Kidney (tissue), 14 donors: ENCODE data around the gene MAGEE1. TPM values are rescaled to one million over a fixed set of nuclear protein-coding genes. Genes with fewer than 3 reads are reported as not detected.

ENCODE experiments used
- DNase-seq, 5 donors: peaks; one replicate each; pipeline ENCODE4 v3.0.0-alpha.2; 2013 to 2020
- FAIRE-seq: peaks from 2 replicates; lab custom pipeline; 2012; peaks lifted over from hg19 to GRCh38; lab: Jason Lieb, UNC
- H3K27ac ChIP-seq, 2 donors: one replicate each; pipeline ENCODE4 v1.7.0; 2013; ENCODE audit warnings: low read depth in 2 of 2, low read length in 2 of 2, inconsistent platforms in 1 of 2
- H3K27me3 ChIP-seq: one replicate; pipeline ENCODE4 v1.7.1; 2013; ENCODE audit warnings: low read length, inconsistent platforms; ENCODE audit not compliant: control insufficient read depth, insufficient read depth
- H3K36me3 ChIP-seq, 3 donors: one replicate each; pipeline versions ENCODE4 v1.7.0 to v1.7.1; 2013; ENCODE audit warnings: low read length in 3 of 3, control low read depth in 1 of 3, inconsistent platforms in 1 of 3; ENCODE audit not compliant: insufficient read depth in 3 of 3, control insufficient read depth in 2 of 3
- H3K4me1 ChIP-seq, 3 donors: one replicate each; pipeline versions ENCODE4 v1.7.0 to v1.7.1; 2013; ENCODE audit warnings: low read length in 3 of 3, inconsistent platforms in 1 of 3, low read depth in 1 of 3; ENCODE audit not compliant: control insufficient read depth in 2 of 3, insufficient read depth in 2 of 3
- H3K4me3 ChIP-seq, 3 donors: one replicate each; pipeline versions ENCODE4 v1.7.0 to v1.8.1; 2013; ENCODE audit warnings: low read length in 3 of 3, control low read depth in 1 of 3, inconsistent platforms in 1 of 3
- H3K9ac ChIP-seq, 3 donors: one replicate each; pipeline versions ENCODE4 v1.7.0 to v1.7.1; 2013; ENCODE audit warnings: low read length in 3 of 3, control low read depth in 1 of 3, inconsistent platforms in 1 of 3
- H3K9me3 ChIP-seq, 3 donors: one replicate each; pipeline versions ENCODE4 v1.7.0 to v1.7.1; 2013; ENCODE audit warnings: low read length in 3 of 3, control low read depth in 1 of 3, inconsistent platforms in 1 of 3; ENCODE audit not compliant: control insufficient read depth in 2 of 3, insufficient read depth in 1 of 3
- intact Hi-C: fragments of 100-400 bp; cut with DNase I; formaldehyde crosslinking; loops from one replicate; pipeline ENCODE4 v1.11.1; 2022
- polyA plus RNA-seq: library from polyadenylated mRNA; stranded (reverse); fragments of 350-450 nt; fragmentation: Illumina TruSeq; extraction: RNeasy Lipid Tissue Mini Kit (QIAGEN cat#74804); gene quantifications from one replicate; pipeline ENCODE4 v1.2.3, GENCODE V29; 2014; ENCODE audit warnings: low read depth, low replicate concordance; ENCODE audit not compliant: insufficient read depth
- total RNA-seq: library from RNA; stranded (reverse); fragmentation: NEBNext Ultra II Directional; extraction: Animal tissue kit (Norgen Biotek cat#: 25700); gene quantifications from one replicate; pipeline ENCODE4 v1.2.1, GENCODE V29; 2021
- TF ChIP-seq, protein P1 (sequence below): IDR thresholded peaks from 3 replicates; pipeline ENCODE4 v1.5.1; 2012; ENCODE audit warnings: mild to moderate bottlenecking, moderate library complexity, borderline replicate concordance; ENCODE audit not compliant: insufficient read depth; ENCODE audit errors: extremely low read depth
- donor health status: control.
- donor health status: control.
- donor health status: control.
- donor health status: control.
- donor health status: control.
- donor health status: DM: yes; HTN: yes; CAD: no.
- donor health status: Normal renal cell carcinoma (clear cell type).

The MAGEE1 gene
- total and polyA plus RNA-seq, 2 donors from 2014 or later = 3.0 to 4.3 TPM

DNA sequence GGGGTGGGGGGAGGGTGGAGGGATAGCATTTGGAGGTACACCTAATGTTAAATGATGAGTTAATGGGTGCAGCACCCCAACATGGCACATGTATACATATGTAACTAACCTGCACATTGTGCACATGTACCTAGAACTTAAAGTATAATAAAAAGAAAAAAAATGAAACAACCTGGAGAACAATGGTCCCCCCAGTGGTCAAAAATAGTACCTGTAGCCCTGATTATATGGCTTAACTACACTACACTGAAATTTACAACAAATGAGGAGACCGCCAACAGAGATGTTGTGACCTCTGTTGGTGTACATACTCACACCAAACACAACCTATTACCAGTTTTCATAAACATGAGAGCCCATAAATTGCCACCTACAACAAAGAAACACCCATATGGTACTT, 7.3 kb upstream of the MAGEE1 start:
- Histone ChIP-seq H3K27ac (no peak overlapping the region), H3K9me3 (peaks cover 0 to 1% (median 0%) of the 10 kb centered on the region in 3 donors), H3K27me3 (no peaks in the 10 kb centered on the region), H3K4me1 (no peaks in the 10 kb centered on the region), H3K4me3 (no peak overlapping the region), H3K9ac (no peak overlapping the region), H3K36me3 (no peaks in the 10 kb centered on the region)
- FAIRE-seq (no peak), DNase-seq (no peak)
- TF ChIP-seq, protein P1, sequence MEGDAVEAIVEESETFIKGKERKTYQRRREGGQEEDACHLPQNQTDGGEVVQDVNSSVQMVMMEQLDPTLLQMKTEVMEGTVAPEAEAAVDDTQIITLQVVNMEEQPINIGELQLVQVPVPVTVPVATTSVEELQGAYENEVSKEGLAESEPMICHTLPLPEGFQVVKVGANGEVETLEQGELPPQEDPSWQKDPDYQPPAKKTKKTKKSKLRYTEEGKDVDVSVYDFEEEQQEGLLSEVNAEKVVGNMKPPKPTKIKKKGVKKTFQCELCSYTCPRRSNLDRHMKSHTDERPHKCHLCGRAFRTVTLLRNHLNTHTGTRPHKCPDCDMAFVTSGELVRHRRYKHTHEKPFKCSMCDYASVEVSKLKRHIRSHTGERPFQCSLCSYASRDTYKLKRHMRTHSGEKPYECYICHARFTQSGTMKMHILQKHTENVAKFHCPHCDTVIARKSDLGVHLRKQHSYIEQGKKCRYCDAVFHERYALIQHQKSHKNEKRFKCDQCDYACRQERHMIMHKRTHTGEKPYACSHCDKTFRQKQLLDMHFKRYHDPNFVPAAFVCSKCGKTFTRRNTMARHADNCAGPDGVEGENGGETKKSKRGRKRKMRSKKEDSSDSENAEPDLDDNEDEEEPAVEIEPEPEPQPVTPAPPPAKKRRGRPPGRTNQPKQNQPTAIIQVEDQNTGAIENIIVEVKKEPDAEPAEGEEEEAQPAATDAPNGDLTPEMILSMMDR = no peak
- intact Hi-C loops = no loop called here

DNA sequence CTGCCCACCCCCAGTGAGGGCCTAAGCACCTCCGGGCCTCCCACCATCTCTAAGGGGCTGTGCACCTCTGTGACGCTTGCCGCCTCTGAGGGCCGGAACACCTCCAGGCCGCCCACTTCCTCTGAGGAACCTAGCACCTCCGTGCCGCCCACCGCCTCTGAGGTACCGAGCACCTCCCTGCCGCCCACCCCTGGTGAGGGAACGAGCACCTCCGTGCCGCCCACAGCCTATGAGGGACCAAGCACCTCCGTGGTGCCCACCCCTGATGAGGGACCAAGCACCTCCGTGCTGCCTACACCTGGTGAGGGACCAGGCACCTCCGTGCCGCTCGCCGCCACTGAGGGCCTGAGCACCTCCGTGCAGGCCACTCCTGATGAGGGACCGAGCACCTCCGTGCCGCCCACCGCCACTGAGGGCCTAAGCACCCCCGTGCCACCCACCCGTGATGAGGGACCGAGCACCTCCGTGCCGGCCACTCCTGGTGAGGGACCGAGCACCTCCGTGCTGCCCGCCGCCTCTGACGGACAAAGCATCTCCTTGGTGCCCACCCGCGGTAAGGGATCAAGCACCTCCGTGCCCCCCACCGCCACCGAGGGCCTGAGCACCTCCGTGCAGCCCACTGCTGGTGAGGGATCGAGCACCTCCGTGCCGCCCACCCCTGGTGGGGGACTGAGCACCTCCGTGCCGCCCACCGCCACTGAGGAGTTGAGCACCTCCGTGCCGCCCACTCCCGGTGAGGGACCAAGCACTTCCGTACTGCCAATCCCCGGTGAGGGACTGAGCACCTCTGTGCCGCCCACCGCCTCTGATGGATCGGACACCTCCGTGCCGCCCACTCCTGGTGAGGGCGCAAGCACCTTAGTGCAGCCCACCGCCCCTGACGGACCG, 977 bp downstream of the MAGEE1 start:
- DNase-seq (peak; percentile 18 to 75 (median 24)), FAIRE-seq (no peak)
- Histone ChIP-seq H3K27me3 (no peaks in the 10 kb centered on the region), H3K4me1 (peaks cover 0 to 2% (median 0%) of the 10 kb centered on the region in 3 donors), H3K4me3 (peak overlapping the region; percentile 36 to 79 (median 70)), H3K9ac (peak overlapping the region in 2 of 3 donors; percentile 41 to 61), H3K9me3 (no peaks in the 10 kb centered on the region), H3K36me3 (peaks cover 0 to 2% (median 0%) of the 10 kb centered on the region in 3 donors), H3K27ac (no peak overlapping the region)
- TF ChIP-seq, protein P1 = no peak
- intact Hi-C loops = no loop called here

DNA sequence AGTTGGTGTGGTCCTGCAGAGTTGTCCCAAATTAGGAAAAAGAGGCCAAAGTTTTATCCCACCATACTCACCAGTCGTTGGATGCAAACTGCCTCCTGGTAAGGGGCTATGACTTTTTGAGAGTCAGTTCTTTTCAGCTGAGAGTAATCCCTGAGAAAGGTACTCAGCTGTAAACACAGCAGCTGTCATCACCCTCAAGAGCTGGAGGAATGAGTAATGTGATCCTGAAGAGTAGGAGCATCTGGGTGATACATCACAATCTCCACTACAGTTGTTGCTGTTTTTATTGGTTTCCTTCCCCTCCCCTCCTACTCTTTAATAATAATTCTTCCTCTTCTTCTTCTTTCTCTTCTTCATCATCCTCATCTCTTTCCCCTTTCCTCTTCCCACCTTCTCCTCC, 5.7 kb downstream of the MAGEE1 start:
- intact Hi-C loops = no loop called here
- H3K4me1 ChIP-seq = no peaks in the 10 kb centered on the region
- no peaks in the 10 kb centered on the region for H3K27me3 ChIP-seq
- no peak overlapping the region for H3K27ac ChIP-seq
- H3K9me3 ChIP-seq = no peaks in the 10 kb centered on the region
- TF ChIP-seq, protein P1 = no peak
- peak in 2 of 5 donors; percentile 7 to 14 for DNase-seq
- H3K4me3 ChIP-seq = no peak overlapping the region
- peaks cover 0 to 2% (median 0%) of the 10 kb centered on the region in 3 donors for H3K36me3 ChIP-seq
- no peak overlapping the region for H3K9ac ChIP-seq
- no peak for FAIRE-seq
